T follicular helper cell (primary cell): ENCODE data around the gene AHCTF1.

Source experiments
- DNase-seq: peaks from one replicate; pipeline ENCODE4 v3.0.0-alpha.2; 2020; ENCODE audit warnings: low read depth
- total RNA-seq, 2 experiments: gene quantifications; one replicate each; lab custom pipeline; 2026; lab: John Stamatoyannopoulos, UW

AHCTF1 gene, protein sequence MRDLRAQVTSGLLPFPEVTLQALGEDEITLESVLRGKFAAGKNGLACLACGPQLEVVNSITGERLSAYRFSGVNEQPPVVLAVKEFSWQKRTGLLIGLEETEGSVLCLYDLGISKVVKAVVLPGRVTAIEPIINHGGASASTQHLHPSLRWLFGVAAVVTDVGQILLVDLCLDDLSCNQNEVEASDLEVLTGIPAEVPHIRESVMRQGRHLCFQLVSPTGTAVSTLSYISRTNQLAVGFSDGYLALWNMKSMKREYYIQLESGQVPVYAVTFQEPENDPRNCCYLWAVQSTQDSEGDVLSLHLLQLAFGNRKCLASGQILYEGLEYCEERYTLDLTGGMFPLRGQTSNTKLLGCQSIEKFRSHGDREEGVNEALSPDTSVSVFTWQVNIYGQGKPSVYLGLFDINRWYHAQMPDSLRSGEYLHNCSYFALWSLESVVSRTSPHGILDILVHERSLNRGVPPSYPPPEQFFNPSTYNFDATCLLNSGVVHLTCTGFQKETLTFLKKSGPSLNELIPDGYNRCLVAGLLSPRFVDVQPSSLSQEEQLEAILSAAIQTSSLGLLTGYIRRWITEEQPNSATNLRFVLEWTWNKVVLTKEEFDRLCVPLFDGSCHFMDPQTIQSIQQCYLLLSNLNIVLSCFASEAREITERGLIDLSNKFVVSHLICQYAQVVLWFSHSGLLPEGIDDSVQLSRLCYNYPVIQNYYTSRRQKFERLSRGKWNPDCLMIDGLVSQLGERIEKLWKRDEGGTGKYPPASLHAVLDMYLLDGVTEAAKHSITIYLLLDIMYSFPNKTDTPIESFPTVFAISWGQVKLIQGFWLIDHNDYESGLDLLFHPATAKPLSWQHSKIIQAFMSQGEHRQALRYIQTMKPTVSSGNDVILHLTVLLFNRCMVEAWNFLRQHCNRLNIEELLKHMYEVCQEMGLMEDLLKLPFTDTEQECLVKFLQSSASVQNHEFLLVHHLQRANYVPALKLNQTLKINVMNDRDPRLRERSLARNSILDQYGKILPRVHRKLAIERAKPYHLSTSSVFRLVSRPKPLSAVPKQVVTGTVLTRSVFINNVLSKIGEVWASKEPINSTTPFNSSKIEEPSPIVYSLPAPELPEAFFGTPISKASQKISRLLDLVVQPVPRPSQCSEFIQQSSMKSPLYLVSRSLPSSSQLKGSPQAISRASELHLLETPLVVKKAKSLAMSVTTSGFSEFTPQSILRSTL (N-terminal part only)
- 168 to 178 reads per million in 2 experiments for total RNA-seq

DNA sequence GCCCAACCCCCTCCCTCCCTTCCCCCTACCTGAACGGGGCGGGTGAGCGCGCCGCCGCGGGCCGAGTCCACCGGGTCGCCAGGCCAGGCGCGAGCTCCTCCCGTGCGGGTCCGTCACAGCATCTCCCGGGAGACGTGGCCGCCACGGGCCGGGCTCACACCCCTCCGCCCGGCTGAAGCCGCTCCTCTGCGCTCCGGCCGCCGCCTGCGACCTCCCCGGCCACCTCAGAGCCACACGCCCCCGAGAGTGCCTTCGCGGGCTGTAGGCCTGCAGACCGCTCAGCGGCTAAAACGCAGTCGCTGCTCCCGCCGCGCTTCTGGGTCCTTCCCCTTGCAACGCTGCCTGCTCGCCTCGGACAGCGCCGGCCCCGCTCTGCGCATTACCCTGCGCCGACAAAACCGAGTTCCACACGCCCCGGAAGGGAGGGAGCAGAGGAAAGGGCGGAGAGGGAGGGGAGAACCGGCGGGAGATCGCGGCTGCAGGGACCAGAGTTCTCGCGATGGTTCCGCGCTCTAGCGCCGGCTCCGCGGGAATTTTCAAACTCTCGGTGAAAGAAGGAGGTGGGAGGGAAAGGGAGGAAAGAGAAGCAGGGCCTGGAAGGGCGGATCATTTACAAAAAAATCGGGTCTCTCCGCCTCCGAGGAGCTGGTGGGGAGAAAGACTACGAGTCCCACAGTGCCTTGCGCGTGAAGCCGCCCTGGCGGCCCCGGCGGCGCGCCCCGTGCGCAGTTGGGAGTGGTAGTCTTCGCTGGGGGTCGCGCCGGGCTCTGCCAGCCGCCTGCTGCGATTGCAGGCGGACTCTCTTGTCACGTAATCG, at the start of gene AHCTF1:
Gene AHCTF1 (minus strand): TSS at position 400 of the 817 bp plus-strand sequence. CDS start 13,578 bp downstream, outside the sequence.
- DNase-seq: peak; percentile 90

GRCh38 chr1:246978785-246979184, 47.0 kb upstream of the AHCTF1 start:
- no peak for DNase-seq

GRCh38 chr1:246978281-246978680, 46.5 kb upstream of the AHCTF1 start:
- no peak for DNase-seq

- no peak for DNase-seq
Observed at GRCh38 chr1:246971969-246972368, 40.2 kb upstream of the AHCTF1 start.

DNA sequence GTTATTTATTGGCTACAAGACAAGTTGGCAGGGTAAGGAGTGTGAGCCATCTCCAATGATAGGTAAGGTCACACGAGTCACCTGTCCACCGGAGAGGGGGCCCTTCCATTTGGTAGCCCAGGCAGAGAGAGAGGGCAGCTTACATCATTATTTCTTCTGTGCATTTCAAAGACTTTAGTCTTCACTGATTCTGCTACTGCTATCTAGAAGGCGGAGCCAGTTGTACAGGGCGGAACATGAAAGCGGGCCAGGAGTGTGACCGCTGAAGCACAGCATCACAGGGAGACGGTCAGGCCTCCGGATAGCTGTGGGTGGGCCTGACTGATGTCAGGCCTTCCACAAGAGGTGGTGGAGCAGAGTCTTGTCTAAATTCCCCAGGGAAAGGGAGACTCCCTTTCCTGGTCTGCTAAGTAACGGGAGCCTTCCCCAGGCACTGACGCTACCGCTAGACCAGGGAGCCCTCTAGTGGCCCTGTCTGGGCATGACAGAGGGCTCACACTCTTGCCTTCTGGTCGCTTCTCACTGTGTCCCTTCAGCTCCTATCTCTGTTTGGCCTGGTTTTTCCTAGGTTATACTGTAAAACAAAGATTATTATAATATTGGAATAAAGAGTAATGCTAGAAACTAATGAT, 39.5 kb upstream of the AHCTF1 start:
- peak; percentile 3 for DNase-seq

GRCh38 chr1:246969621-246970020, 37.9 kb upstream of the AHCTF1 start:
- DNase-seq: no peak

GRCh38 chr1:246966502-246966901, 34.8 kb upstream of the AHCTF1 start:
- no peak for DNase-seq

DNA sequence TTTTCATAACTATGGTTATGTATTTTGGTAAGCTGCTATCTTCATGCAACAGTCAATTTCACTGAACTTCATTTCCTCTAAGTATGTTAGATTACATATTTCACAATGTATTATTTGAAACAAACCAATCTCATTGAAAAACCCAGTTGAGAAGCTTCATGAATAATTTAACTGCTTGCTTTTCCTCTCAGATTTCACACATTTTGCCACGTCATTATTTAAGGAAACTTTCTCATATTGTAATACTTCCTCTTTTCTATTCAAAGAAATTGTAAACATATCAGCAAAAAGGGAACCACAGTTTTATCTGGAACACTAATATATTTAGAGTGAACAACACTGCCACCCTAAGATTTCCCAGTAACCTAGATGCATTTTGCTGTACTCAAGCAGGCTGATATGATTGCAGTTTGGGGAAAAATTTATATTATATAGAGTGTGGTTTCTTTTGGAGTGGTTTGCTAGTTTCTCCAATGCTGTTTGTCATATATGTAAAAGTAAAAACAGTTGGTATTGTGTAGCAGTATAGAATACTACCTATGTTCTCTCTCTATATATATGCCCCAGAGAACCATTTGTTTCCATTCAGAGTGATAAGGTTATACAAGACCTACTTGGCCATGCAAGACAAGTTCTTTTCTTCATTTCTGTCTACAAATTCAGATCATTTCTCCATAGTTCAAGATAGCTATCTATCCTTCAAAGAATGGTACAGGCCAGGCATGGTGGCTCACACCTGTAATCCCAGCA, 28.4 kb upstream of the AHCTF1 start:
- no peak for DNase-seq

DNA sequence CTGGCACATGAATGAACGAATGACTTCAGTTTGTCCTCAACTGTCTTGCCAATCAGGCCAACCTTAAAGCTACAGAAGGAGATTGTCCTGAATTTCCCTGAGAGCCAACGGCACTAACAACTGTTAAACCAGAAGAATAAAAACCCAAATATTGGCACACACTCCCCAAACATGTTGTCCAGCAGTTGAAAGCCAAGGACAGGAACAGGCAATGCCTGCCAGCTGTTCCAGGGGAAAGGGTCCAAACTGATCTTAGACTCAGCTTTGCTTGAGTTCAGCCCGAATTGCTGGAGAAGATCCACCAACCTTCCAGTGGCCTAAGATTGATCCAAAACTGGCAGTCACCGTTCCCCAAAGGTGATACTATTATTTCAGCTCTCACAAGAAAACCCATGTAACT, 22.4 kb upstream of the AHCTF1 start:
- DNase-seq: no peak

DNA sequence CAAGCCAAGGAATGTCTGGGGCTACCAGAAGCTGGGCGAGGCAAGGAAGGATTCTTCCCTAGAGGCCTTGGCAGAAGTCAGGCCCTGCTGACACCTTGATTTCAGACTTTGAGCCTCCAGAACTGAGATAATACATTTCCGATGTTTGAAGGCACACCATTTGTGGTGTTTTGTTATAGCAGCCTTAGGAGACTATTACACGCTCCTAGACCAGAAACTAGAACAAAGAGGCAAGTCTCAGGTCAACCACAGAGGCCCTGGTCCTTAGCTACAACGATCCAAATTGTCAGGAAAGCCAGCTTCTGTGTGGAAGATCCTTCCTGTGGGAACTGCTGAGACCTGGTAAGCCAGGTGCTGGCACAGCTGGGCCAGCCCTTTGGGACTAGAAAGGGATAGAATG, 19.7 kb upstream of the AHCTF1 start:
- no peak for DNase-seq

DNA sequence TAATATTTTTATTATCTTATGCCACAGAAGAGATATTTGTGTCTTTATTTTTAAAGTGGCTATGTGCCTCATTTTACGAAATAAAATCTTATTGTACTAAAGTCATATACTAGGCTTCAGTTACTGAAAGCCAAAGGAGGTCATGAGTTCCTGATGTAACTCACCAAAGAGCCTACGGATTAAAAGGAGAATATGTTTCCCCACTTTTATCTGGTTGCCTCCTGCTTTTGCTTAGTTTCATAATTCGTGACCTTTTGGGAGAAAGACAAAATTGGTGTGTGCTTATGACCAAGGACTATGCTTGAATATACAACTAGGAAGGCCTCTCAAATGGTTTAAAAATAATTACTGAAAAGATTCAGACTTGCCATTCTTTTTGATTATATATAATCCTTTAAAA, 18.2 kb upstream of the AHCTF1 start:
- no peak for DNase-seq

DNA sequence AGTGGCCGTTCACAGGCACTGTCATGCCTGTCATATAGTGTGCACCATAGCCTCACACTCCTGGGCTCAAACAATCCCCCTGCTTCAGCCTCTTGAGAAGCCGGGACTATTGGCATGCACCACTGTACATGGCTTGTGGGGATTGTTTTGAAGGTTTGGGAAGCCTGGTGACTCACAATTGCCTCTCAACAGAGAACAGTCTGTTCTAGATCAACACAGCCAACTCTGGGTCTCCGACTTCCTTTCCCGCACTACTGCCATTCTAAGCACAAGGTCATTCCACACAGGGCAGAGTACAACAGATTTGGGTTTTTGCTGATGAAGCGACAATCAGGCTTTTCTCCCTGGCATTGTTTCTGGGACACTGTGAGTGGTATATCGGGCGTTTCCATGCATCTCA, 15.5 kb upstream of the AHCTF1 start:
- DNase-seq: no peak

DNA sequence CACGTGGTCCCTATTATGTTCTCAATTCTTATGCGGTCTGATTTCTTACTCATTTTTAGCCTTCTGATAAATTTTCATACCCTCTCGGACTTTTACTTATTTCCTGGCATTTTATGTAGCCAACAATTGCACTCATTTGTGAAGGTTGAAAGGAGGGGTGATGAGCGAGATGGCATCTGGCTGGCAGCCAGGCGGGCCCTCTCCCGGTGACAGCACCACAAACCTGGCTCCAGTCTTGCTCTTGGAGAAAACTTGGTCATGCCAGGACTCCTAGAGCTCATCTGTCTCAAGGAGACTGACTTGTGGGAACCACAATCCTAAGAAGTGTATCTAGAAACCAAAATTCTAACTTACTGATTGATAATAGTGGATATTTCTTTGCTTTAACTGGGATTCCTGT, 14.6 kb upstream of the AHCTF1 start:
- DNase-seq: no peak

DNA sequence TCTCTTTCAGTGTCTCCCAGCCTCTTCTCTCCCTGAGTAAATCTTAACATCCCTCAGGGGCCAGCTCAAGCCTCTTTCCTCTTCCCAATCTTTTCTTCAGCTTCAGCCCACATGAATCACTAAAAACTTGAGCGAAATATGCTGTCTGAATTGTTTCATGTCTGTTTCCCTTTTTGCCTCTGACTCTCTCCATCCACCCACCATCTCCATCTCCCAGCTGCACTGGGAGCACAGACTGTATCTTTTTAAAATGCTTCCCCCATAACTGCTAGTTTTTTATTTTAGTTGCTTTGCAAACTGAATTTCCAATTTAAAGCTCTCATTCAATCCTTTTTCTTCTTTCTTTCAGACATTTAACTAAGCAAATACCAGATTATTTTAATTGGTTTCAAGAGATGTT, 3.0 kb upstream of the AHCTF1 start:
- DNase-seq: no peak

DNA sequence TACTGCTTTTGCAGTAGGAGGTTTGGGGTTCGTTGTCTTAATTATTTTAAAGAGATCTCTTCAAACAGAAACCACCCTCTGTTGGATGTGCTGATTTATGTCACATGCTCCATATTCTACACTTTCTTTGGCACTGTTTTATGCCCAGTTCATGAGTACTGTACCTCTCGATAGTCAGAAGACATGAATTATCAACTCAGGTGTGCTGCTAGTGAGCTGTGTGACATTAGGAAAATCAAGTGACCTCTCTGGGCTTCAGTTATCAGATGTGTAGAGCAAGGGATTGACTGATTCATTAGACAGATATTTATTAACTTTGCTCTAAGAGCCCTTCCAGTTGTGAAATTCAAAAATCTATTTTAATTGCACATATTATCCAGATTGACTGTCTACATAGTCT, 2.1 kb upstream of the AHCTF1 start:
- no peak for DNase-seq

- DNase-seq: no peak
Observed at GRCh38 chr1:246932366-246932700, 585 bp upstream of the AHCTF1 start.

- peak; percentile 43 for DNase-seq
Observed at GRCh38 chr1:246930830-246931548, 759 bp downstream of the AHCTF1 start.

DNA sequence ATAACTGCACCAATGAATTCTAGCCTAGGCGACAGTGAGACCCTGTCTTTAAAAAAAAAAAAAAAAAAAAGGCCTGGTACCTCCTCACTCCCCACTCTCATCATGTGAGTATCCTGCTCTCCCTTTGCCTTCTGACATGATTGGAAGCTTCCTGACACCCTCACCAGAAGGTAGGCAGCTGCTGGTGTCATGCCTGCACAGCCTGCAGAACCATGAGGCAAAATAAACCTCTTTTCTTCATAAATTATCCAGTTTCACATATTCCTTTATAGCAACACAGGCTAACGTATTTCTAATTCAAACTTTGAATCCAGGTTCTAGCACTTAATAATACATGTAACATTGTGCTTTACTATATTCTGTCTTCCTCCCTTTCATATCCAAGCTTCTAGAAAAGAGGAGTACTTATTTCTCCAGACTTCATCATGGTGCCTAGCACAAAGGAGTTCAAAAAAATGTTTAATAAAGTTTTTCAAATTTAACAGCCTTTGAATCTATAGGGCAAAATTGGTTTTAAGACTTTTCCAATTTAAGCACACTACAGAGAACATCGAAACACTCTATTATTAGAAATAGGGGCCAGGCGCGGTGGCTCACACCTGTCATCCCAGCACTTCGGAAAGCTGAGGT, 5.6 kb downstream of the AHCTF1 start:
- DNase-seq: no peak

DNA sequence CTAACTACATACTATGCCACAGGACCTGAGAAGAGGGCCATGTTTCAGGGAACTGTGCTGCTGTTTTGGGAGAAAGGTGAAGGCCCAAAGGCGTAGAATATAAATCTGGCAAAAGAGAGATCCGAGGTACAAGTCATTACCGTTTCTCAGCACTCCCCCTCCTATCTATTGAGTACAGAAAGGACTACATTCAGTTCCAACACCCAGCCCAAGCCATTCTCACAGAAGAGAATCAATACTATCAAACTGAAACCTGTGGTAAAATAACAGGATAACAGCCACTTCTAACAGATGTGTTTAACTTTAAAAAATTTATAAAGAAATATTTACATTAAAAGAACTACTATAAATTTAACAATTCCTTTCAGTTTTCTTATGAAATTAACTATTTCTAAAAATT, 7.8 kb downstream of the AHCTF1 start:
- no peak for DNase-seq
